ENCODE data around the gene TMTC2.

Gene TMTC2

DNA sequence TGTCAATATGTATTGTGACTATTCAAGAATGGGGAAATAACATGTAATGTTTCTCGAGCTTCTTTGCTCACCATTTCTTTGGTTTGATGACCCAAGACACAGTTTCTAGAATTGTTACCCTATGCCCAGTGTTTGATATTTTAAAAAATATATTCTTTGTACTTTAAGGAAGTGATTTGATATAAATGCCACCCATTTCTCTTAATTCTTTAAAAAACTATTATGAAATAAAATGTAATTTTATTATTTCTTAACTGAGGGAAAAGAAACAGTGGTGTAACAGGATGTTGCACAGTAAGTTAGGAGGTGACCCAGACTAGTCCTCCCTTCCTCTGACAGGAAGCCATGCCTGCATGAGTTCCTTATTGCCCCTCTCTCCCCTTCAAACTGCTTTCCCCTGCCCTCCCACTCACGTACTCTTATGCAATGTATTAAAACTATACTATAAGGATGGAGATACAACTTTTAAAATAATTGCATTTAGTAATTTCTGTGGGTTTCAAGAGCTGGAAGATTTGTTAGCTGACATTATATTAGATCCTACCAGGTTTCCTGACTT is 279.4 kb downstream of the TMTC2 start:
- TF ChIP-seq, protein P1, sequence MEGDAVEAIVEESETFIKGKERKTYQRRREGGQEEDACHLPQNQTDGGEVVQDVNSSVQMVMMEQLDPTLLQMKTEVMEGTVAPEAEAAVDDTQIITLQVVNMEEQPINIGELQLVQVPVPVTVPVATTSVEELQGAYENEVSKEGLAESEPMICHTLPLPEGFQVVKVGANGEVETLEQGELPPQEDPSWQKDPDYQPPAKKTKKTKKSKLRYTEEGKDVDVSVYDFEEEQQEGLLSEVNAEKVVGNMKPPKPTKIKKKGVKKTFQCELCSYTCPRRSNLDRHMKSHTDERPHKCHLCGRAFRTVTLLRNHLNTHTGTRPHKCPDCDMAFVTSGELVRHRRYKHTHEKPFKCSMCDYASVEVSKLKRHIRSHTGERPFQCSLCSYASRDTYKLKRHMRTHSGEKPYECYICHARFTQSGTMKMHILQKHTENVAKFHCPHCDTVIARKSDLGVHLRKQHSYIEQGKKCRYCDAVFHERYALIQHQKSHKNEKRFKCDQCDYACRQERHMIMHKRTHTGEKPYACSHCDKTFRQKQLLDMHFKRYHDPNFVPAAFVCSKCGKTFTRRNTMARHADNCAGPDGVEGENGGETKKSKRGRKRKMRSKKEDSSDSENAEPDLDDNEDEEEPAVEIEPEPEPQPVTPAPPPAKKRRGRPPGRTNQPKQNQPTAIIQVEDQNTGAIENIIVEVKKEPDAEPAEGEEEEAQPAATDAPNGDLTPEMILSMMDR (IDR thresholded peaks at IDR 0.05; ENCODE audit: low read depth, low read length, missing control alignments) = no peak
- DNase-seq (ENCODE audit: extremely low read depth, low read depth) = no peak

GRCh38 chr12:82968631-82969367 is 282.1 kb downstream of the TMTC2 start:
- DNase-seq (ENCODE audit: extremely low read depth, low read depth) = no peak
- H3K4me3 ChIP-seq (replicated peaks; ENCODE audit: low read depth, low read length) = no peak overlapping the region
- TF ChIP-seq, protein P1 (IDR thresholded peaks at IDR 0.05; ENCODE audit: low read depth, low read length, missing control alignments) = no peak

More for the DNA sequence above, 279.4 kb downstream of the TMTC2 start:
- H3K4me3 ChIP-seq (replicated peaks; ENCODE audit: low read depth, low read length) = no peak overlapping the region

- H3K4me3 ChIP-seq (replicated peaks; ENCODE audit: low read depth, low read length) = no peak overlapping the region
- DNase-seq (ENCODE audit: extremely low read depth, low read depth) = no peak
- TF ChIP-seq, protein P1 (IDR thresholded peaks at IDR 0.05; ENCODE audit: low read depth, low read length, missing control alignments) = no peak
Measured at GRCh38 chr12:82970614-82971013, 283.9 kb downstream of the TMTC2 start.

DNA sequence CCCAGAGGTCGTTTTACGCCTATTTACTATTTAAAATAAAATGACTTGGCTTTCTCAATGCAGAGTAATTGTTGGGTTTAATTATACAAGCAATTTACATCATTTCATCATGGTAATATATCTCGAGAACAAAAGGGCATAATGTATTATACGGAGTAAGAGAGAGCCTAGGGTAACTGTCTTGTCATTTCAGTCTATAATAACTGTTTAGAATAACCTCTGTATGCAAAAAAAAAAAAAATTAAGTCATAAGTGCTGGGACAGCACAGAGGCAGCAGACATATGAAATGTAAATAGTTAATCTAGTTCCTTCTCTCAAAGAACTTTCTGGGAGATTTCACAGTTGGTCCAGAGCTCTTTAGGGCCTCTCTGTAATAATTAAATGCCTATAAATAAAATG is 284.9 kb downstream of the TMTC2 start:
- H3K4me3 ChIP-seq (replicated peaks; ENCODE audit: low read depth, low read length) = no peak overlapping the region
- DNase-seq (ENCODE audit: extremely low read depth, low read depth) = no peak
- TF ChIP-seq, protein P1 (IDR thresholded peaks at IDR 0.05; ENCODE audit: low read depth, low read length, missing control alignments) = no peak

GRCh38 chr12:82972624-82973023 is 285.9 kb downstream of the TMTC2 start:
- TF ChIP-seq, protein P1 (IDR thresholded peaks at IDR 0.05; ENCODE audit: low read depth, low read length, missing control alignments) = no peak
- H3K4me3 ChIP-seq (replicated peaks; ENCODE audit: low read depth, low read length) = no peak overlapping the region
- DNase-seq (ENCODE audit: extremely low read depth, low read depth) = no peak

- TF ChIP-seq, protein P1 (IDR thresholded peaks at IDR 0.05; ENCODE audit: low read depth, low read length, missing control alignments) = no peak
- no peak for DNase-seq (ENCODE audit: extremely low read depth, low read depth)
- no peak overlapping the region for H3K4me3 ChIP-seq (replicated peaks; ENCODE audit: low read depth, low read length)
Measured at GRCh38 chr12:82973592-82973991, 286.9 kb downstream of the TMTC2 start.

Measured in HFF-Myc (cell line).